Measurements from ENCODE around the gene TBX3. TPM values are rescaled to one million over a fixed set of nuclear protein-coding genes. Genes with fewer than 3 reads are reported as not detected.

The TBX3 gene
- total RNA-seq, 1 donor from 2014 or later = 27.2 TPM

DNA sequence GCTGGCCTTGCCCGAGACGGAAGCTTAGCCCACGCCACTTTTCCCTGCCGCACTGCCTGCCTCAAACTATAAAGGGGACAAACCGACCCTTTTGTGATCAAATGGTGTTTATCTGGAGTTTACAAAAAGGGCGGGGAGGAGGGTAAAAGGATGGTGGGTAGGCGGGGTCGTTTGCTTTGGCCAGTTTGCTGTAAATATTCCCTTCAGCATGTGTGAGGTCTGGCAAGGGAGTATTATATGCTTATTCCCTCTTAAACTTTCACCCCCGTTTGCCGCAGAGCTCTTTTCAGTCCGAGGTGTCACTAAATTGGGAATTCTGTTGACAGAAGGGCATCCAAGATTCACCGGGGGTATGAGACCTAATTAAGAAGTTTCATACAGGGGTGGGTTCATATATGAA lies 3.8 kb upstream of the TBX3 start:
- Histone ChIP-seq H3K4me1 (peaks cover 47% of the 10 kb centered on the region), H3K4me3 (no peak overlapping the region), H3K36me3 (no peaks in the 10 kb centered on the region), H3K9me3 (replicated peaks) (no peaks in the 10 kb centered on the region), H3K27ac (replicated peaks) (no peak overlapping the region), H3K27me3 (ENCODE audit: low read depth) (peaks cover 80% of the 10 kb centered on the region)
- intact Hi-C loops (cut with micrococcal nuclease) = no loop called here
- TF ChIP-seq, protein P1, sequence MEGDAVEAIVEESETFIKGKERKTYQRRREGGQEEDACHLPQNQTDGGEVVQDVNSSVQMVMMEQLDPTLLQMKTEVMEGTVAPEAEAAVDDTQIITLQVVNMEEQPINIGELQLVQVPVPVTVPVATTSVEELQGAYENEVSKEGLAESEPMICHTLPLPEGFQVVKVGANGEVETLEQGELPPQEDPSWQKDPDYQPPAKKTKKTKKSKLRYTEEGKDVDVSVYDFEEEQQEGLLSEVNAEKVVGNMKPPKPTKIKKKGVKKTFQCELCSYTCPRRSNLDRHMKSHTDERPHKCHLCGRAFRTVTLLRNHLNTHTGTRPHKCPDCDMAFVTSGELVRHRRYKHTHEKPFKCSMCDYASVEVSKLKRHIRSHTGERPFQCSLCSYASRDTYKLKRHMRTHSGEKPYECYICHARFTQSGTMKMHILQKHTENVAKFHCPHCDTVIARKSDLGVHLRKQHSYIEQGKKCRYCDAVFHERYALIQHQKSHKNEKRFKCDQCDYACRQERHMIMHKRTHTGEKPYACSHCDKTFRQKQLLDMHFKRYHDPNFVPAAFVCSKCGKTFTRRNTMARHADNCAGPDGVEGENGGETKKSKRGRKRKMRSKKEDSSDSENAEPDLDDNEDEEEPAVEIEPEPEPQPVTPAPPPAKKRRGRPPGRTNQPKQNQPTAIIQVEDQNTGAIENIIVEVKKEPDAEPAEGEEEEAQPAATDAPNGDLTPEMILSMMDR (IDR thresholded peaks at IDR 0.05; ENCODE audit: borderline replicate concordance) = no peak
- DNase-seq = no peak

DNA sequence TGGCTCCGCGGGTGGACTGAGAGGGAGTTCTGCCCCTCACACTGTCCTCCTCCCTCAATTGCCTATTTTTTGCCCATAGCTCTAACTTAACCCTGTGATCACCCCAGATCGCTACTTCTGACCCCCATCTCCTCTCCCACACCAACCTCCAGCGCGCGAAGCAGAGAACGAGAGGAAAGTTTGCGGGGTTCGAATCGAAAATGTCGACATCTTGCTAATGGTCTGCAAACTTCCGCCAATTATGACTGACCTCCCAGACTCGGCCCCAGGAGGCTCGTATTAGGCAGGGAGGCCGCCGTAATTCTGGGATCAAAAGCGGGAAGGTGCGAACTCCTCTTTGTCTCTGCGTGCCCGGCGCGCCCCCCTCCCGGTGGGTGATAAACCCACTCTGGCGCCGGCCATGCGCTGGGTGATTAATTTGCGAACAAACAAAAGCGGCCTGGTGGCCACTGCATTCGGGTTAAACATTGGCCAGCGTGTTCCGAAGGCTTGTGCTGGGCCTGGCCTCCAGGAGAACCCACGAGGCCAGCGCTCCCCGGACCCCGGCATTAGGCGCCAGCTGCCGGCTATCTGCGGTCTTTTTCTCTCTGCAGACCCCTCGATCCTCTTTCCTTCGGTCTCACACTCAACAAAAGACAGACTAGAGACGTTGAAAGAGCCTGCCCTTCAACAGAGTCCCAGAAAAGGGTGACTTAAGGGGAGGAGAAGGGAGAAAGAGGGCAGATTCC lies 3.0 kb upstream of the TBX3 start:
- H3K27me3 ChIP-seq (ENCODE audit: low read depth) = peaks cover 71% of the 10 kb centered on the region
- no peak overlapping the region for H3K27ac ChIP-seq (replicated peaks)
- intact Hi-C loops (cut with micrococcal nuclease) = no loop called here
- H3K4me1 ChIP-seq = peaks cover 47% of the 10 kb centered on the region
- H3K4me3 ChIP-seq = peak overlapping the region; percentile 16
- H3K9me3 ChIP-seq (replicated peaks) = no peaks in the 10 kb centered on the region
- no peaks in the 10 kb centered on the region for H3K36me3 ChIP-seq
- no peak for DNase-seq
- TF ChIP-seq, protein P1 (IDR thresholded peaks at IDR 0.05; ENCODE audit: borderline replicate concordance) = no peak

DNA sequence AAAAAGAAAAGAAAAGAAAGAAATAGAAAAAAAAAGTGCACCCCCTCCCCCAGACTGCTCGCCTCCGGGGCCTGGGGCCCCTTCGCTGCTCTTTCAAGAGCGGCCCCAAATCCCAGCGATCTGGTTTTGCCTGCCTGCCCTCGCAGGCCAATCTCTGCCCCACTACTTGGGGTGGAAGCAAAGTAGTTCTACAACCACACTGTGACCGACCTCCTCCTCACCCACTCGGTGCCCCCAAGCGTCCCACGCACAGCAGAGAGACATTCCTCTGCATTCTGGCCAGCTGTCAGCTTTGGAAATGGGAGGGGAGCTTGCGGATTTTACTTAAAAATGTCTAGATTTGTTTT lies 2.4 kb upstream of the TBX3 start:
- no peak overlapping the region for H3K4me3 ChIP-seq
- TF ChIP-seq, protein P1 (IDR thresholded peaks at IDR 0.05; ENCODE audit: borderline replicate concordance) = no peak

DNA sequence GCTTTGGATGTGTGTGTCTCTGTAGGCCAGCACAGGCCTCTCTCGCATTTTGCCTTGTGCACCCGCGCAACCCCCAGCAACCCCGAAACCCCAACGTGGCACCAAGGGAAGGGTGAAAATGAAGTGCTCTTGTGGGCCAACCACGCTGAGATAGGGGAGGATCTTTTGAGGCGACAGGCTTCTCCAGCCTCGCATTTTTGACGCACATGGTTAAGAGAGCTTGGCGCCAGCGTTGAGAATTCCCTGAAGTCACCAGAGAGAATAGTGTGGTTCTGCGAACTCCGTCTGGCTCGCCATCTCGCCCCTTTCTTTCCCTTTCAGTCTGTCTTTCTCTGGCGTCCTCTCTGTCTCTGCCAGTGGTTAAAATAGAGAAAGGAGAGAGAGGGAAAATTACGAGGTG lies 1.9 kb upstream of the TBX3 start:
- intact Hi-C loops (cut with micrococcal nuclease) = no loop called here

More for the DNA sequence above, 2.4 kb upstream of the TBX3 start:
- Histone ChIP-seq H3K9me3 (replicated peaks) (no peaks in the 10 kb centered on the region), H3K27me3 (ENCODE audit: low read depth) (peaks cover 66% of the 10 kb centered on the region), H3K27ac (replicated peaks) (no peak overlapping the region), H3K36me3 (no peaks in the 10 kb centered on the region), H3K4me1 (peaks cover 51% of the 10 kb centered on the region)
- DNase-seq = no peak
- intact Hi-C loops (cut with micrococcal nuclease) = no loop called here

DNA sequence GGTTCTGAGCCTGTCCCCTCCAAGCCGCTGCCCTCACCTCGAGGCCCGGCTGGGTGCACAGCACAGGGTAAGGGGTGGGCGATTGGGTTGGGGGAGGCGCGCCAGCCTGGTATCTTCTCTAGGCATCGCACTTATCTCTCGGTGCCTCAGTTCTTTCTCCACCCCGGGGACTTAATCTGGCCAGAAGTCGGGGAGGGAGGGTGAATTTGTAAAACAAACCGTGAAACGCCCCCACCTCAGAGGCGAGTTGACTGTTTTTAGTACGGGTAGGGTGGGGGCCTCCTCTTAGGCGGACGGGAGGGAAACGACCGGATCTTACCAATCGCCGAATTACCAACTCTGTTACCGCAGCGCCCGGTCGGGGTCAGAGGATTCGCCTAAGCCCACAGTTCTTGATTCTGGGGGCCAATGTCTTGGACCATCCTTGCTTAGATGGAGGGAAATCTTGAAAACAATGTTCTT lies 1.4 kb upstream of the TBX3 start:
- no peak for DNase-seq
- Histone ChIP-seq H3K4me3 (peak overlapping the region; percentile 78), H3K27ac (replicated peaks) (peak overlapping the region; percentile 96), H3K27me3 (ENCODE audit: low read depth) (peaks cover 55% of the 10 kb centered on the region), H3K36me3 (peaks cover under 1% of the 10 kb centered on the region), H3K4me1 (peaks cover 55% of the 10 kb centered on the region), H3K9me3 (replicated peaks) (no peaks in the 10 kb centered on the region)
- TF ChIP-seq, protein P1 (IDR thresholded peaks at IDR 0.05; ENCODE audit: borderline replicate concordance) = no peak
- intact Hi-C loops (cut with micrococcal nuclease) = no loop called here

More for the DNA sequence above, 1.9 kb upstream of the TBX3 start:
- Histone ChIP-seq H3K9me3 (replicated peaks) (no peaks in the 10 kb centered on the region), H3K4me1 (peaks cover 55% of the 10 kb centered on the region), H3K36me3 (no peaks in the 10 kb centered on the region), H3K4me3 (peak overlapping the region; percentile 78), H3K27me3 (ENCODE audit: low read depth) (peaks cover 60% of the 10 kb centered on the region), H3K27ac (replicated peaks) (peak overlapping the region; percentile 96)
- no peak for DNase-seq
- TF ChIP-seq, protein P1 (IDR thresholded peaks at IDR 0.05; ENCODE audit: borderline replicate concordance) = no peak

Data from left ventricle myocardium inferior (tissue), 1 donor.